ENCODE results near the gene CLECL1.

DNA sequence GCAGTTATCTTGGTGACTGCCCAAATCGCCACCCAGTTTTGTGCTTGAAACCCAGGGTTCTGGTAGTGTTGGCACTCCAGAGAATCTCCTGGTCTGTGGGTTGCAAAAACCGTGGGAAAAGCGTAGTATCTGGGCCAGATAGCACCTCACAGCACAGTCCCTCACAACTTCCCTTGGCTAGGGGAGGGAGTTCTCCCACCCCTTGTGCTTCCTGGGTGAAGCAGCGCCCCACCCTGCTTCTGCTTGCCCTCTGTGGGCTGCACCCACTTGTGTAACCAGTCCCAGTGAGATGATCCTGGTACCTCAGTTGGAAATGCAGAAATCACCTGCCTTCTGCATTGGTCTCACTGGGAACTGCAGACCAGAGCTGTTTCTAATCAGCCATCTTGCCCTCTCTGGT, 47.0 kb downstream of the CLECL1 start:
- TF ChIP-seq, protein P1, sequence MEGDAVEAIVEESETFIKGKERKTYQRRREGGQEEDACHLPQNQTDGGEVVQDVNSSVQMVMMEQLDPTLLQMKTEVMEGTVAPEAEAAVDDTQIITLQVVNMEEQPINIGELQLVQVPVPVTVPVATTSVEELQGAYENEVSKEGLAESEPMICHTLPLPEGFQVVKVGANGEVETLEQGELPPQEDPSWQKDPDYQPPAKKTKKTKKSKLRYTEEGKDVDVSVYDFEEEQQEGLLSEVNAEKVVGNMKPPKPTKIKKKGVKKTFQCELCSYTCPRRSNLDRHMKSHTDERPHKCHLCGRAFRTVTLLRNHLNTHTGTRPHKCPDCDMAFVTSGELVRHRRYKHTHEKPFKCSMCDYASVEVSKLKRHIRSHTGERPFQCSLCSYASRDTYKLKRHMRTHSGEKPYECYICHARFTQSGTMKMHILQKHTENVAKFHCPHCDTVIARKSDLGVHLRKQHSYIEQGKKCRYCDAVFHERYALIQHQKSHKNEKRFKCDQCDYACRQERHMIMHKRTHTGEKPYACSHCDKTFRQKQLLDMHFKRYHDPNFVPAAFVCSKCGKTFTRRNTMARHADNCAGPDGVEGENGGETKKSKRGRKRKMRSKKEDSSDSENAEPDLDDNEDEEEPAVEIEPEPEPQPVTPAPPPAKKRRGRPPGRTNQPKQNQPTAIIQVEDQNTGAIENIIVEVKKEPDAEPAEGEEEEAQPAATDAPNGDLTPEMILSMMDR (conservative IDR thresholded peaks at IDR 0.05; ENCODE audit: low read depth, low read length) = no peak
- TF ChIP-seq EZH2 (IDR thresholded peaks at IDR 0.05; ENCODE audit: borderline replicate concordance, low read depth, low read length, poor library complexity, severe bottlenecking) = no peak

All from A673 (cell line).